A549 (cell line): ENCODE measurements around the gene CELF1. TPM values are rescaled to one million over a fixed set of nuclear protein-coding genes. Genes with fewer than 3 reads are reported as not detected.

Experiments
- ATAC-seq, 2 experiments: fragments of 200-7000 bp in 1 of 2; fragments of >200 bp in 1 of 2; cut with Nextera tagmentation in 1 of 2; cut with Tn5 transposase in 1 of 2; 3 replicates each; pipeline versions ENCODE4 v1.8.0 to v1.9.1; 2018 to 2020; ENCODE audit warnings: mild to moderate bottlenecking in 1 of 2, moderate library complexity in 1 of 2
- CTCF ChIA-PET: fragments of 300-600 bp; sonication (Branson Sonifier 250); formaldehyde crosslinking; extraction: SDS; loops from one replicate; lab custom pipeline; 2021; ENCODE audit warnings: antibody characterized with exemption, inconsistent platforms; lab: Yijun Ruan, JAX
- POLR2A ChIA-PET: fragments of 350-600 bp; formaldehyde crosslinking; extraction: SDS; loops from one replicate; lab custom pipeline; 2021; ENCODE audit warnings: antibody characterized with exemption, inconsistent platforms; lab: Yijun Ruan, JAX
- DNase-seq, 2 experiments: peaks; one replicate each; pipeline versions ENCODE4 v3.0.0 to v3.0.0-alpha.2; 2011 to 2016; ENCODE audit warnings: low read depth in 1 of 2, low spot score in 1 of 2
- FAIRE-seq: peaks from 2 replicates; lab custom pipeline; 2011; peaks lifted over from hg19 to GRCh38; lab: Jason Lieb, UNC
- H3K27ac ChIP-seq, 2 experiments: fragments of >200 bp; sonication (Bioruptor Twin); formaldehyde crosslinking; 3 replicates each; pipeline ENCODE4 v1.5.1; 2016 to 2017
- H3K4me1 ChIP-seq: fragments of >200 bp; sonication (Bioruptor Twin); formaldehyde crosslinking; 3 replicates; pipeline ENCODE4 v1.6.1; 2016
- H3K4me2 ChIP-seq: fragments of >200 bp; sonication (Bioruptor Twin); formaldehyde crosslinking; 3 replicates; pipeline ENCODE4 v1.6.1; 2016
- H3K4me3 ChIP-seq: fragments of >200 bp; sonication (Bioruptor Twin); formaldehyde crosslinking; 3 replicates; pipeline ENCODE4 v1.5.1; 2016
- H3K9me3 ChIP-seq: fragments of >200 bp; sonication (Bioruptor Twin); formaldehyde crosslinking; 3 replicates; pipeline ENCODE4 v1.6.1; 2016
- BHLHE40 ChIP-seq: IDR thresholded peaks from 2 replicates; pipeline ENCODE4 v1.6.1; 2012; ENCODE audit warnings: low read depth, low read length, inconsistent platforms
- CBX2 ChIP-seq: fragments of 200-600 bp; sonication (generic); IDR thresholded peaks from 2 replicates; pipeline ENCODE4 v1.6.1; 2016; ENCODE audit warnings: low read depth, mild to moderate bottlenecking, borderline replicate concordance
- CBX8 ChIP-seq: fragments of 200-600 bp; sonication (generic); IDR thresholded peaks from 2 replicates; pipeline ENCODE4 v1.6.1; 2016
- EHF ChIP-seq: fragments of 250-450 bp; sonication (Bioruptor Pico); IDR thresholded peaks from 2 replicates; pipeline ENCODE4 v1.5.0; 2020; ENCODE audit warnings: mild to moderate bottlenecking
- FOSL2 ChIP-seq, 2 experiments: fragments of 450-650 bp in 1 of 2; fragments of >200 bp in 1 of 2; sonication (Bioruptor Twin) in 1 of 2; formaldehyde crosslinking; IDR thresholded peaks; 2 replicates each; pipeline versions ENCODE4 v1.5.0 to v1.6.1; 2016 to 2020; ENCODE audit warnings: mild to moderate bottlenecking in 1 of 2, moderate library complexity in 1 of 2
- FOXS1 ChIP-seq: fragments of 250-450 bp; sonication (Bioruptor Pico); IDR thresholded peaks from 2 replicates; pipeline ENCODE4 v1.5.0; 2020; ENCODE audit warnings: mild to moderate bottlenecking, moderate library complexity
- HOXA7 ChIP-seq: fragments of 250-450 bp; sonication (Bioruptor Pico); IDR thresholded peaks from 2 replicates; pipeline ENCODE4 v1.5.0; 2020; ENCODE audit warnings: mild to moderate bottlenecking, moderate library complexity
- HOXB13 ChIP-seq: fragments of 250-450 bp; sonication (Bioruptor Pico); IDR thresholded peaks from 2 replicates; pipeline ENCODE4 v1.5.0; 2020; ENCODE audit warnings: low read depth, mild to moderate bottlenecking, moderate library complexity
- HOXB5 ChIP-seq: fragments of 250-450 bp; sonication (Bioruptor Pico); IDR thresholded peaks from 2 replicates; pipeline ENCODE4 v1.5.0; 2020; ENCODE audit warnings: mild to moderate bottlenecking, moderate library complexity
- KDM1A ChIP-seq: fragments of 200-600 bp; sonication (generic); IDR thresholded peaks from 2 replicates; pipeline ENCODE4 v1.6.1; 2016; ENCODE audit warnings: low read depth, mild to moderate bottlenecking
- MYC ChIP-seq: IDR thresholded peaks from 2 replicates; pipeline ENCODE4 v1.6.1; 2012; ENCODE audit warnings: mild to moderate bottlenecking, inconsistent platforms, low read length, improper control_type of control experiment, borderline replicate concordance
- PHF8 ChIP-seq: fragments of 200-600 bp; sonication (generic); IDR thresholded peaks from 2 replicates; pipeline ENCODE4 v1.6.1; 2016; ENCODE audit warnings: low read depth, mild to moderate bottlenecking, antibody characterized with exemption, moderate library complexity, borderline replicate concordance
- POLR2A ChIP-seq: IDR thresholded peaks from 2 replicates; pipeline ENCODE4 v1.6.1; 2012; ENCODE audit warnings: mild to moderate bottlenecking, low read length
- POLR2AphosphoS2 ChIP-seq: conservative IDR thresholded peaks from 2 replicates; pipeline ENCODE4 v1.6.1; 2012; ENCODE audit warnings: low read length, improper control_type of control experiment, inconsistent platforms
- RCOR1 ChIP-seq: fragments of 150-350 bp; IDR thresholded peaks from 2 replicates; pipeline ENCODE4 v1.6.1; 2014; ENCODE audit warnings: antibody characterized with exemption, low read length, low read depth
- RFX5 ChIP-seq: fragments of 450-650 bp; IDR thresholded peaks from 2 replicates; pipeline ENCODE4 v1.7.1; 2014; ENCODE audit warnings: antibody characterized with exemption, mild to moderate bottlenecking, moderate library complexity
- SREBF2 ChIP-seq: fragments of 450-650 bp; IDR thresholded peaks from 2 replicates; pipeline ENCODE4 v1.6.1; 2014; ENCODE audit warnings: mild to moderate bottlenecking, moderate library complexity
- ZC3H11A ChIP-seq: fragments of 450-650 bp; IDR thresholded peaks from 2 replicates; pipeline ENCODE4 v1.6.1; 2014; ENCODE audit warnings: antibody characterized with exemption, mild to moderate bottlenecking
- WGBS: methylation state at CpG from one replicate; pipeline ENCODE4 v1.1.6; 2017; ENCODE audit errors: missing lambda C conversion rate; 5-methylcytosine and 5-hydroxymethylcytosine counted together
- polyA plus RNA-seq, 4 experiments: library from polyadenylated mRNA; depleted of rRNA in 3 of 4; stranded (reverse); fragments of >200 nt; fragmentation: RNase III in 1 of 4; extraction: RNeasy Plus Mini Kit Qiagen cat#74134 plus additional on column Dnase treatment in 1 of 4; gene quantifications; 2 replicates in 3 of 4; 3 replicates in 1 of 4; pipeline ENCODE4 v1.2.3, GENCODE V29; 2011 to 2017
- TF ChIP-seq, protein P1 (sequence below): fragments of 450-650 bp; IDR thresholded peaks from 2 replicates; pipeline ENCODE4 v1.6.1; 2014; ENCODE audit warnings: antibody characterized with exemption
- TF ChIP-seq, protein P2 (sequence below): fragments of >200 bp; sonication (Bioruptor Twin); formaldehyde crosslinking; IDR thresholded peaks from 3 replicates; pipeline ENCODE4 v1.6.1; 2016
- TF ChIP-seq, protein P3 (sequence below): fragments of >200 bp; sonication (Bioruptor Twin); formaldehyde crosslinking; IDR thresholded peaks from 2 replicates; pipeline ENCODE4 v1.6.1; 2016
- TF ChIP-seq, protein P4 (sequence below): IDR thresholded peaks from 2 replicates; pipeline ENCODE4 v1.6.1; 2012; ENCODE audit warnings: low read depth, borderline replicate concordance
- TF ChIP-seq, protein P5 (sequence below): fragments of 200-600 bp; sonication (generic); IDR thresholded peaks from 2 replicates; pipeline ENCODE4 v1.6.1; 2016; ENCODE audit warnings: antibody characterized with exemption, mild to moderate bottlenecking, moderate library complexity

The CELF1 gene
- polyA plus RNA-seq, 2 of the 4 experiments (the other 2 are of a cell fraction) = 53.8 to 138 TPM

DNA sequence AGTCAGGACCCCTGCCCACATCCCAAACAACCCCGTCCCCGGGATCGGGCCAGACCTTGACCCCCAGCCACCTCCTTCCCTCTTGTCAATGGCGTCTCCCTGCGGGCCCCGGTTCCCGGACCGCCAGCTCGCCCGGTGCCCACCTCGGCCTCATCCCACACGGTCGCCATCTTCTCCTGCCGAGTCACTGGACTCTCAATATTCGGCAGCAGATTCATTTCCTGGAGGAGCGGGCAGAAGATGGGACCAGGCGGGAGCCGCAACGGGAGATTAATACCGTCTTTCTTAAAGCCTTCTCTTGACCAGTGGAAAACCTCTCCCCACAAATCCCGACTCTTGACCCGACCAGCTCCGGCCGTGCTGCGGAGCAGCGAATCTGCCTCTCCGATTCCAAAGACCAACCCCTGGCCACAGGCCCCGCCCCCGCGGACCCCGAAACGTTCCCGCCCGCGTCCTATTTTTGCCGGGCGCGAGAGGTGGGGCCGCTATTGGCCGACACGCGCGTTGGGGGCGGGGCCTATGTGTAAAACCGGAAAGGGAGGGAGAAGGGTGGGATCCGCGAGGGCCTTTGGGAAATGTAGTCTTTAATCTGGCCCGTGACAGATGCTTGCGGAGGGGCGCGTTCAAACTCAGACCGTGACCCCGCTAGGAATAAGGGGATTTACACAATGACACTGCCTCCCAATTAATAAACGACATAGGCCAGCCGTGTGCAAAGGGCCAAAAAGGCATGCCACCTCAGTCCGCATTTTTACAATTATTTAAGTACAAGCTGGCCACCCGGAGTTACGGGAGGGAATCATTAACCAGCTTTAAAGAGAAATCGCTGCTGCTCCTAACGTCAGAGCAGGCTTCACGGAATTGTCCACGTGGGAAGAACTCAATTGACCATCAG lies 126.6 kb downstream of the CELF1 start, which contains the start of gene PSMC3 (continued):
- TF ChIP-seq, protein P1, sequence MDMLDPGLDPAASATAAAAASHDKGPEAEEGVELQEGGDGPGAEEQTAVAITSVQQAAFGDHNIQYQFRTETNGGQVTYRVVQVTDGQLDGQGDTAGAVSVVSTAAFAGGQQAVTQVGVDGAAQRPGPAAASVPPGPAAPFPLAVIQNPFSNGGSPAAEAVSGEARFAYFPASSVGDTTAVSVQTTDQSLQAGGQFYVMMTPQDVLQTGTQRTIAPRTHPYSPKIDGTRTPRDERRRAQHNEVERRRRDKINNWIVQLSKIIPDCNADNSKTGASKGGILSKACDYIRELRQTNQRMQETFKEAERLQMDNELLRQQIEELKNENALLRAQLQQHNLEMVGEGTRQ = peak; percentile 58; the same call in 1 of the 2 replicates
- peak; percentile 80; the same call in 1 of the 2 replicates for TF ChIP-seq HOXB13 (CRISPR knock-in tag)
- TF ChIP-seq RCOR1 = no peak
- TF ChIP-seq CBX2 = no peak
- no peak for TF ChIP-seq ZC3H11A
- TF ChIP-seq KDM1A = no peak
- TF ChIP-seq, protein P2, sequence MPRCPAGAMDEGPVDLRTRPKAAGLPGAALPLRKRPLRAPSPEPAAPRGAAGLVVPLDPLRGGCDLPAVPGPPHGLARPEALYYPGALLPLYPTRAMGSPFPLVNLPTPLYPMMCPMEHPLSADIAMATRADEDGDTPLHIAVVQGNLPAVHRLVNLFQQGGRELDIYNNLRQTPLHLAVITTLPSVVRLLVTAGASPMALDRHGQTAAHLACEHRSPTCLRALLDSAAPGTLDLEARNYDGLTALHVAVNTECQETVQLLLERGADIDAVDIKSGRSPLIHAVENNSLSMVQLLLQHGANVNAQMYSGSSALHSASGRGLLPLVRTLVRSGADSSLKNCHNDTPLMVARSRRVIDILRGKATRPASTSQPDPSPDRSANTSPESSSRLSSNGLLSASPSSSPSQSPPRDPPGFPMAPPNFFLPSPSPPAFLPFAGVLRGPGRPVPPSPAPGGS = 0 out of 3 replicates have a peak, but pooled peaks have one; percentile 44
- peak; percentile 58; the same call in 1 of the 2 replicates for TF ChIP-seq BHLHE40
- TF ChIP-seq, protein P3, sequence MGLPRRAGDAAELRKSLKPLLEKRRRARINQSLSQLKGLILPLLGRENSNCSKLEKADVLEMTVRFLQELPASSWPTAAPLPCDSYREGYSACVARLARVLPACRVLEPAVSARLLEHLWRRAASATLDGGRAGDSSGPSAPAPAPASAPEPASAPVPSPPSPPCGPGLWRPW = no peak
- TF ChIP-seq, protein P4, sequence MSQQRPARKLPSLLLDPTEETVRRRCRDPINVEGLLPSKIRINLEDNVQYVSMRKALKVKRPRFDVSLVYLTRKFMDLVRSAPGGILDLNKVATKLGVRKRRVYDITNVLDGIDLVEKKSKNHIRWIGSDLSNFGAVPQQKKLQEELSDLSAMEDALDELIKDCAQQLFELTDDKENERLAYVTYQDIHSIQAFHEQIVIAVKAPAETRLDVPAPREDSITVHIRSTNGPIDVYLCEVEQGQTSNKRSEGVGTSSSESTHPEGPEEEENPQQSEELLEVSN = no peak
- no peak for TF ChIP-seq FOSL2 (IDR thresholded peaks at IDR 0.05)
- peak; percentile 55; the same call in 1 of the 2 replicates for TF ChIP-seq FOSL2 (CRISPR knock-in tag; IDR thresholded peaks at IDR 0.05)
- no peak for TF ChIP-seq POLR2AphosphoS2
- TF ChIP-seq HOXB5 (CRISPR knock-in tag) = 0 out of 2 replicates have a peak, but pooled peaks have one; percentile 45
- 0 out of 2 replicates have a peak, but pooled peaks have one; percentile 54 for TF ChIP-seq HOXA7 (CRISPR knock-in tag)
- TF ChIP-seq, protein P5, sequence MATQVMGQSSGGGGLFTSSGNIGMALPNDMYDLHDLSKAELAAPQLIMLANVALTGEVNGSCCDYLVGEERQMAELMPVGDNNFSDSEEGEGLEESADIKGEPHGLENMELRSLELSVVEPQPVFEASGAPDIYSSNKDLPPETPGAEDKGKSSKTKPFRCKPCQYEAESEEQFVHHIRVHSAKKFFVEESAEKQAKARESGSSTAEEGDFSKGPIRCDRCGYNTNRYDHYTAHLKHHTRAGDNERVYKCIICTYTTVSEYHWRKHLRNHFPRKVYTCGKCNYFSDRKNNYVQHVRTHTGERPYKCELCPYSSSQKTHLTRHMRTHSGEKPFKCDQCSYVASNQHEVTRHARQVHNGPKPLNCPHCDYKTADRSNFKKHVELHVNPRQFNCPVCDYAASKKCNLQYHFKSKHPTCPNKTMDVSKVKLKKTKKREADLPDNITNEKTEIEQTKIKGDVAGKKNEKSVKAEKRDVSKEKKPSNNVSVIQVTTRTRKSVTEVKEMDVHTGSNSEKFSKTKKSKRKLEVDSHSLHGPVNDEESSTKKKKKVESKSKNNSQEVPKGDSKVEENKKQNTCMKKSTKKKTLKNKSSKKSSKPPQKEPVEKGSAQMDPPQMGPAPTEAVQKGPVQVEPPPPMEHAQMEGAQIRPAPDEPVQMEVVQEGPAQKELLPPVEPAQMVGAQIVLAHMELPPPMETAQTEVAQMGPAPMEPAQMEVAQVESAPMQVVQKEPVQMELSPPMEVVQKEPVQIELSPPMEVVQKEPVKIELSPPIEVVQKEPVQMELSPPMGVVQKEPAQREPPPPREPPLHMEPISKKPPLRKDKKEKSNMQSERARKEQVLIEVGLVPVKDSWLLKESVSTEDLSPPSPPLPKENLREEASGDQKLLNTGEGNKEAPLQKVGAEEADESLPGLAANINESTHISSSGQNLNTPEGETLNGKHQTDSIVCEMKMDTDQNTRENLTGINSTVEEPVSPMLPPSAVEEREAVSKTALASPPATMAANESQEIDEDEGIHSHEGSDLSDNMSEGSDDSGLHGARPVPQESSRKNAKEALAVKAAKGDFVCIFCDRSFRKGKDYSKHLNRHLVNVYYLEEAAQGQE = no peak
- 0 out of 2 replicates have a peak, but pooled peaks have one; percentile 11 for TF ChIP-seq SREBF2
- TF ChIP-seq EHF (CRISPR knock-in tag) = no peak
- no peak for TF ChIP-seq RFX5
- TF ChIP-seq POLR2A = peak; percentile 49

DNA sequence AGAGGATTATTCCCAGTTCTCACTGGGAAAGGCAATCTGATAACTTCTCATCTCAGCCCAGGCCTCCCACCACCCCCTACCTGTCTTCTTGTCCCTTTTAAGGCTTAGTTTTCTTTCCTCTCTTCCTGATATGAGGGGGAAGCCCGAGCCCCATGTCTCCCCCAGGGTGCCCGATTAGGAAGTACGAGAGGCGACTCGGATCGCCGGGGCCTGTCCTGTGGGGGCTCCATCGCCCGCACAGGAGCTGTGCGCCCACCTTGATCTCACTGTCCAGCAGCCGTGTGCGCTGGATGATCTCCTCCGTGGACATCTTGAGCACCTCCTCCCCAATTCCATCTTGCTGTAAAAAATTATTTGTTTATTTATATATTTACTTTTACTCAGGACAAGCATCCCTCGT lies 127.3 kb downstream of the CELF1 start:
- peak overlapping the region; percentile 96 for H3K4me2 ChIP-seq
- TF ChIP-seq BHLHE40 = no peak
- no peak for TF ChIP-seq CBX8
- no peak for TF ChIP-seq PHF8
- TF ChIP-seq RCOR1 = no peak
- TF ChIP-seq MYC = no peak
- no peak for TF ChIP-seq FOXS1 (CRISPR knock-in tag)
- TF ChIP-seq, protein P2 = no peak
- no peak for TF ChIP-seq EHF (CRISPR knock-in tag)
- 0% methylated on average over 14 of the region's 14 CpGs for WGBS
- ChIA-PET POLR2A (interaction anchor here (1.0 kb wide), 1 partner anchor 9 kb away, joined by 4 read pairs; no protein-coding TSS in a partner anchor), CTCF (interaction anchor here (0.8 to 8.1 kb wide), 5 partner anchors 9 to 51 kb away, joined by 3 to 75 read pairs (median 4); partner anchors contain the start of gene SLC39A13)
- ATAC-seq = no peak
- FAIRE-seq = no peak
- no peaks in the 10 kb centered on the region for H3K9me3 ChIP-seq
- DNase-seq = no peak
- H3K27ac ChIP-seq = peak overlapping the region; percentile 88 to 92
- peaks cover 14% of the 10 kb centered on the region for H3K4me1 ChIP-seq
- peak overlapping the region; percentile 68 for H3K4me3 ChIP-seq
